GM18867 (cell line): Measurements from ENCODE around the gene OR10A7.
"Not testable (repeated sequence)": the region's sequence is repeated elsewhere in the genome, so short reads cannot be mapped to it uniquely, and the experiment has no call there.

ENCODE experiments used
- ATAC-seq: cut with Tn5 transposase; IDR thresholded peaks from one replicate; pipeline ENCODE4 v1.9.1; 2021; ENCODE audit warnings: mild to moderate bottlenecking, moderate library complexity; ENCODE audit not compliant: unreplicated experiment

OR10A7 gene

GRCh38 chr12:55220725-55221124 lies at the start of gene OR10A7:
TSS of gene OR10A7 (plus strand) at chr12:55221025. CDS start at chr12:55221025, 0 bp downstream.
- ATAC-seq, result no peak

GRCh38 chr12:55171445-55171844 lies 49.4 kb upstream of the OR10A7 start:
- no peak for ATAC-seq

- ATAC-seq, result not testable (repeated sequence)
Measured at GRCh38 chr12:55171846-55172245, 49.0 kb upstream of the OR10A7 start.

- no peak for ATAC-seq
Measured at GRCh38 chr12:55172686-55173085, 48.1 kb upstream of the OR10A7 start.

GRCh38 chr12:55173456-55173855 lies 47.4 kb upstream of the OR10A7 start:
- no peak for ATAC-seq

- ATAC-seq, result no peak
Measured at GRCh38 chr12:55188573-55188972, 32.3 kb upstream of the OR10A7 start.

GRCh38 chr12:55188974-55189556 lies 31.8 kb upstream of the OR10A7 start:
- ATAC-seq, result peak; percentile 91

- ATAC-seq, result no peak
Measured at GRCh38 chr12:55194382-55194781, 26.4 kb upstream of the OR10A7 start.

GRCh38 chr12:55226523-55226922 lies 5.7 kb downstream of the OR10A7 start:
- no peak for ATAC-seq

- ATAC-seq, result no peak
Measured at GRCh38 chr12:55227643-55228042, 6.8 kb downstream of the OR10A7 start.

GRCh38 chr12:55244309-55244708 lies 23.5 kb downstream of the OR10A7 start, which contains the start of gene OR6C74:
TSS of gene OR6C74 (plus strand) at chr12:55244609. CDS start at chr12:55247288, 2,679 bp downstream.
- ATAC-seq, result no peak

GRCh38 chr12:55246159-55246558 lies 25.3 kb downstream of the OR10A7 start:
- no peak for ATAC-seq

GRCh38 chr12:55250944-55251343 lies 30.1 kb downstream of the OR10A7 start:
- ATAC-seq, result no peak

GRCh38 chr12:55253281-55253680 lies 32.5 kb downstream of the OR10A7 start:
- ATAC-seq, result no peak

GRCh38 chr12:55256831-55257230 lies 36.0 kb downstream of the OR10A7 start:
- no peak for ATAC-seq

GRCh38 chr12:55258303-55258702 lies 37.5 kb downstream of the OR10A7 start:
- ATAC-seq, result no peak
